ENCODE results near the gene SRRM5. TPM values are rescaled to one million over a fixed set of nuclear protein-coding genes. Genes with fewer than 3 reads are reported as not detected.

Gene SRRM5
- total RNA-seq, 1 experiment from 2014 or later: not detected

DNA sequence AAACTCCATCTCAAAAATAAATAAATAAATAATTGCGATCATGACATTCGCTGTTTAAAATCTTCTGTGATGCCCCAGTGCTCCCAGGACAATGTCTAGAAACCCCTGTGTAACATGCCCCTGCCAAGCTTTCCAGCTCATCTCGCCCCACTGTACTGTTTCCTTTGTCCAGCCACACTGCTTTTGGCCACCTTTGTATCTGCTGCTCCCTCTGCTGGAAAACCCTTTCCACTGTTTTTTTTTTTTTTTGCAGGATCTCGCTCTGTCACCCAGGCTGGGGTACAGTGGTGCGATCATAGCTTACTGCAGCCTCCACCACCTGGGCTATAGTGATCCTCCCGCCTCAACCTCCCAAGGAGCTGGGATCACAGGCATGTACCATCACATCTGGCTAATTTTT is 50.6 kb downstream of the SRRM5 start:
- Histone ChIP-seq H3K4me2 (ENCODE audit: low read length) (no peak overlapping the region), H3K27ac (ENCODE audit: low read depth, low read length) (no peak overlapping the region), H3K79me2 (ENCODE audit: insufficient read depth, low read length) (peaks cover 40% of the 10 kb centered on the region; the same call in 1 of the 2 replicates), H3K36me3 (ENCODE audit: control insufficient read depth in 1 of 2, insufficient read depth in 2 of 2, low read length in 2 of 2) (peaks cover 36 to 67% of the 10 kb centered on the region in 2 experiments), H3K9me2 (ENCODE audit: insufficient read depth) (no peaks in the 10 kb centered on the region), H2AFZ (ENCODE audit: low read depth, low read length, poor library complexity, severe bottlenecking) (no peak overlapping the region), H4K20me1 (ENCODE audit: insufficient read depth) (no peaks in the 10 kb centered on the region), H3K4me1 (ENCODE audit: control insufficient read depth in 1 of 2, insufficient read depth in 2 of 2, low read length in 2 of 2) (no peaks in the 10 kb centered on the region), H3K9ac (ENCODE audit: low read length) (no peak overlapping the region), H3K9me3 (ENCODE audit: control insufficient read depth in 1 of 2, insufficient read depth in 1 of 2, low read depth in 1 of 2, low read length in 2 of 2) (peaks cover 0 to 11% of the 10 kb centered on the region in 2 experiments; a peak in 1 of 4 replicates), H3K4me3 (replicated peaks in 1 of 2; ENCODE audit: low read depth in 1 of 2, low read length in 2 of 2) (no peak overlapping the region), H3K27me3 (ENCODE audit: insufficient read depth, low read length) (no peaks in the 10 kb centered on the region)
- ATAC-seq: peak; percentile 69
- CTCF ChIA-PET: no interaction called here
- DNase-seq (ENCODE audit: low read depth, low spot score): no peak
- BruUV-seq (replicated peaks): no TSS peak
- intact Hi-C loops (cut with micrococcal nuclease): loop anchor here (10.0 kb wide), 1 partner anchor 128 kb away; the partner anchor contains the start of gene ZNF575
- RAD21 ChIA-PET (ENCODE audit: low non-redundant PET in 1 of 2, low total read pairs in 2 of 2, uncharacterized antibody in 2 of 2, unreplicated experiment in 2 of 2): no interaction called here
- POLR2A ChIA-PET: interaction anchor here (0.7 kb wide), 1 partner anchor 21 kb away, joined by 3 read pairs; no protein-coding TSS in a partner anchor
- TF ChIP-seq ELF1 (IDR thresholded peaks at IDR 0.05; ENCODE audit: borderline replicate concordance, low read depth) (no peak), EGR1 (IDR thresholded peaks at IDR 0.05; ENCODE audit: low read depth) (no peak), REST (IDR thresholded peaks at IDR 0.05; ENCODE audit: low read depth) (no peak)
- TF ChIP-seq, protein P1, sequence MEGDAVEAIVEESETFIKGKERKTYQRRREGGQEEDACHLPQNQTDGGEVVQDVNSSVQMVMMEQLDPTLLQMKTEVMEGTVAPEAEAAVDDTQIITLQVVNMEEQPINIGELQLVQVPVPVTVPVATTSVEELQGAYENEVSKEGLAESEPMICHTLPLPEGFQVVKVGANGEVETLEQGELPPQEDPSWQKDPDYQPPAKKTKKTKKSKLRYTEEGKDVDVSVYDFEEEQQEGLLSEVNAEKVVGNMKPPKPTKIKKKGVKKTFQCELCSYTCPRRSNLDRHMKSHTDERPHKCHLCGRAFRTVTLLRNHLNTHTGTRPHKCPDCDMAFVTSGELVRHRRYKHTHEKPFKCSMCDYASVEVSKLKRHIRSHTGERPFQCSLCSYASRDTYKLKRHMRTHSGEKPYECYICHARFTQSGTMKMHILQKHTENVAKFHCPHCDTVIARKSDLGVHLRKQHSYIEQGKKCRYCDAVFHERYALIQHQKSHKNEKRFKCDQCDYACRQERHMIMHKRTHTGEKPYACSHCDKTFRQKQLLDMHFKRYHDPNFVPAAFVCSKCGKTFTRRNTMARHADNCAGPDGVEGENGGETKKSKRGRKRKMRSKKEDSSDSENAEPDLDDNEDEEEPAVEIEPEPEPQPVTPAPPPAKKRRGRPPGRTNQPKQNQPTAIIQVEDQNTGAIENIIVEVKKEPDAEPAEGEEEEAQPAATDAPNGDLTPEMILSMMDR (IDR thresholded peaks at IDR 0.05 in 2 of 3, conservative IDR thresholded peaks at IDR 0.05 in 1 of 3; ENCODE audit: borderline replicate concordance in 1 of 3, insufficient read depth in 1 of 3, low read depth in 2 of 3, low read length in 2 of 3): peak in 2 of 3 experiments; percentile 43 to 45; a peak in 4 of 6 replicates

Data from HCT116 (cell line).